ENCODE results near the gene HOXB4. TPM values are rescaled to one million over a fixed set of nuclear protein-coding genes. Genes with fewer than 3 reads are reported as not detected.
"Not testable (repeated sequence)": the region's sequence is repeated elsewhere in the genome, so short reads cannot be mapped to it uniquely, and the experiment has no call there.

The HOXB4 gene
- total RNA-seq, 1 experiment from 2014 or later = 2.0 TPM

GRCh38 chr17:48540213-48540612 is 37.9 kb downstream of the HOXB4 start:
- no peak for TF ChIP-seq EZH2 (IDR thresholded peaks at IDR 0.05; ENCODE audit: low read depth)
- TF ChIP-seq CTCF (conservative IDR thresholded peaks at IDR 0.05) = no peak
- H3K27ac ChIP-seq = no peak overlapping the region
- H3K9me3 ChIP-seq (ENCODE audit: insufficient read depth, low read depth) = no peaks in the 10 kb centered on the region
- no peaks in the 10 kb centered on the region for H4K20me1 ChIP-seq (ENCODE audit: insufficient read depth)
- H3K79me2 ChIP-seq (ENCODE audit: low read depth) = no peaks in the 10 kb centered on the region
- H3K9me2 ChIP-seq (ENCODE audit: insufficient read depth) = no peaks in the 10 kb centered on the region
- no TSS peak for BruUV-seq (replicated peaks)
- POLR2A ChIA-PET (ENCODE audit: unreplicated experiment) = no interaction called here
- 0 out of 2 replicates have a peak, but pooled peaks cover 13% of the 10 kb centered on the region for H3K4me1 ChIP-seq (replicated peaks; ENCODE audit: insufficient read depth)
- DNase-seq = no peak
- no peak overlapping the region for H2AFZ ChIP-seq
- H3K4me2 ChIP-seq = no peak overlapping the region
- H3K27me3 ChIP-seq (ENCODE audit: insufficient read depth, low read depth) = no peaks in the 10 kb centered on the region
- H3K36me3 ChIP-seq (ENCODE audit: low read depth) = no peaks in the 10 kb centered on the region
- H3K4me3 ChIP-seq = no peak overlapping the region
- intact Hi-C loops (cut with micrococcal nuclease; ENCODE audit: unreplicated experiment) = no loop called here
- CTCF ChIA-PET = no interaction called here
- 0 out of 2 replicates have a peak, but pooled peaks cover 4% of the 10 kb centered on the region for H3F3A ChIP-seq (ENCODE audit: insufficient read depth, low read depth)

GRCh38 chr17:48539177-48539576 is 39.0 kb downstream of the HOXB4 start:
- ChIA-PET CTCF (no interaction called here), POLR2A (ENCODE audit: unreplicated experiment) (no interaction called here)
- Histone ChIP-seq H3K4me1 (replicated peaks; ENCODE audit: insufficient read depth) (0 out of 2 replicates have a peak, but pooled peaks cover 13% of the 10 kb centered on the region), H3K9me2 (ENCODE audit: insufficient read depth) (no peaks in the 10 kb centered on the region), H4K20me1 (ENCODE audit: insufficient read depth) (no peaks in the 10 kb centered on the region), H3K27me3 (ENCODE audit: insufficient read depth, low read depth) (no peaks in the 10 kb centered on the region), H3K36me3 (ENCODE audit: low read depth) (no peaks in the 10 kb centered on the region), H3K9me3 (ENCODE audit: insufficient read depth, low read depth) (no peaks in the 10 kb centered on the region), H3K27ac (no peak overlapping the region), H3K4me3 (no peak overlapping the region), H3F3A (ENCODE audit: insufficient read depth, low read depth) (peaks cover 5% of the 10 kb centered on the region; the same call in 1 of the 2 replicates), H2AFZ (no peak overlapping the region), H3K79me2 (ENCODE audit: low read depth) (no peaks in the 10 kb centered on the region), H3K4me2 (no peak overlapping the region)
- intact Hi-C loops (cut with micrococcal nuclease; ENCODE audit: unreplicated experiment) = no loop called here
- no peak for DNase-seq
- TF ChIP-seq CTCF (conservative IDR thresholded peaks at IDR 0.05) = no peak
- no peak for TF ChIP-seq EZH2 (IDR thresholded peaks at IDR 0.05; ENCODE audit: low read depth)
- no TSS peak for BruUV-seq (replicated peaks)

- ChIA-PET CTCF (no interaction called here), POLR2A (ENCODE audit: unreplicated experiment) (interaction anchor here (0.7 kb wide), 1 partner anchor 237 kb away, joined by 5 read pairs; no protein-coding TSS in a partner anchor)
- 0 out of 2 replicates have a peak, but pooled peaks cover 13% of the 10 kb centered on the region for H3K4me1 ChIP-seq (replicated peaks; ENCODE audit: insufficient read depth)
- H3K79me2 ChIP-seq (ENCODE audit: low read depth) = no peaks in the 10 kb centered on the region
- H3F3A ChIP-seq (ENCODE audit: insufficient read depth, low read depth) = peaks cover 8% of the 10 kb centered on the region; the same call in 1 of the 2 replicates
- no peaks in the 10 kb centered on the region for H3K27me3 ChIP-seq (ENCODE audit: insufficient read depth, low read depth)
- intact Hi-C loops (cut with micrococcal nuclease; ENCODE audit: unreplicated experiment) = no loop called here
- no TSS peak for BruUV-seq (replicated peaks)
- no peak overlapping the region for H3K27ac ChIP-seq
- no peak overlapping the region for H3K4me3 ChIP-seq
- H3K36me3 ChIP-seq (ENCODE audit: low read depth) = no peaks in the 10 kb centered on the region
- no peak overlapping the region for H3K4me2 ChIP-seq
- no peaks in the 10 kb centered on the region for H3K9me2 ChIP-seq (ENCODE audit: insufficient read depth)
- no peaks in the 10 kb centered on the region for H3K9me3 ChIP-seq (ENCODE audit: insufficient read depth, low read depth)
- H2AFZ ChIP-seq = no peak overlapping the region
- no peak for DNase-seq
- no peaks in the 10 kb centered on the region for H4K20me1 ChIP-seq (ENCODE audit: insufficient read depth)
- no peak for TF ChIP-seq EZH2 (IDR thresholded peaks at IDR 0.05; ENCODE audit: low read depth)
- no peak for TF ChIP-seq CTCF (conservative IDR thresholded peaks at IDR 0.05)
Measured at GRCh38 chr17:48537316-48537715, 40.8 kb downstream of the HOXB4 start.

GRCh38 chr17:48535793-48536559 is 42.2 kb downstream of the HOXB4 start:
- H3K79me2 ChIP-seq (ENCODE audit: low read depth); BruUV-seq (replicated peaks); H4K20me1 ChIP-seq (ENCODE audit: insufficient read depth); DNase-seq; H3K9me3 ChIP-seq (ENCODE audit: insufficient read depth, low read depth); CTCF ChIA-PET; H3K4me2 ChIP-seq; H3K9me2 ChIP-seq (ENCODE audit: insufficient read depth); H3K4me3 ChIP-seq; intact Hi-C loops (cut with micrococcal nuclease; ENCODE audit: unreplicated experiment); H3K27ac ChIP-seq; H3K27me3 ChIP-seq (ENCODE audit: insufficient read depth, low read depth); H3F3A ChIP-seq (ENCODE audit: insufficient read depth, low read depth); POLR2A ChIA-PET (ENCODE audit: unreplicated experiment); H3K36me3 ChIP-seq (ENCODE audit: low read depth); H2AFZ ChIP-seq: not testable (repeated sequence)
- 0 out of 2 replicates have a peak, but pooled peaks cover 13% of the 10 kb centered on the region for H3K4me1 ChIP-seq (replicated peaks; ENCODE audit: insufficient read depth)

Data from PC-9 (cell line).